Stimulated activated CD8-positive, alpha-beta memory T cell treated with anti-CD3 and anti-CD28 coated beads, Interleukin-4, amount 100 ng/mL, for 1 hour (primary cell): ENCODE data around the gene PPEF2.

ENCODE experiments used
- DNase-seq, 2 donors: peaks; one replicate each; pipeline ENCODE4 v3.0.0-alpha.2; 2020; ENCODE audit warnings: low read depth in 2 of 2, low spot score in 1 of 2

PPEF2 gene

GRCh38 chr4:75834772-75835154, 67.5 kb downstream of the PPEF2 start:
- DNase-seq = no peak

GRCh38 chr4:75834095-75834771, 68.0 kb downstream of the PPEF2 start:
- DNase-seq = no peak

GRCh38 chr4:75831856-75832405, 70.3 kb downstream of the PPEF2 start:
- DNase-seq = no peak

GRCh38 chr4:75830906-75831305, 71.3 kb downstream of the PPEF2 start:
- no peak for DNase-seq

- no peak for DNase-seq
Observed at GRCh38 chr4:75823812-75824211, 78.4 kb downstream of the PPEF2 start.

- no peak for DNase-seq
Observed at GRCh38 chr4:75822416-75822815, 79.8 kb downstream of the PPEF2 start.

GRCh38 chr4:75821966-75822365, 80.3 kb downstream of the PPEF2 start:
- DNase-seq = no peak

GRCh38 chr4:75821216-75821615, 81.0 kb downstream of the PPEF2 start:
- DNase-seq = no peak

GRCh38 chr4:75820676-75821075, 81.6 kb downstream of the PPEF2 start:
- no peak for DNase-seq

GRCh38 chr4:75820197-75820596, 82.1 kb downstream of the PPEF2 start:
- no peak for DNase-seq

- no peak for DNase-seq
Observed at GRCh38 chr4:75819121-75819520, 83.1 kb downstream of the PPEF2 start.

- DNase-seq = no peak
Observed at GRCh38 chr4:75817901-75818300, 84.4 kb downstream of the PPEF2 start.
